Measurements from ENCODE around the gene ACIN1. TPM values are rescaled to one million over a fixed set of nuclear protein-coding genes. Genes with fewer than 3 reads are reported as not detected.

Gene ACIN1
- total and polyA plus RNA-seq, 2 experiments from 2014 or later: 76.1 to 172 TPM

DNA sequence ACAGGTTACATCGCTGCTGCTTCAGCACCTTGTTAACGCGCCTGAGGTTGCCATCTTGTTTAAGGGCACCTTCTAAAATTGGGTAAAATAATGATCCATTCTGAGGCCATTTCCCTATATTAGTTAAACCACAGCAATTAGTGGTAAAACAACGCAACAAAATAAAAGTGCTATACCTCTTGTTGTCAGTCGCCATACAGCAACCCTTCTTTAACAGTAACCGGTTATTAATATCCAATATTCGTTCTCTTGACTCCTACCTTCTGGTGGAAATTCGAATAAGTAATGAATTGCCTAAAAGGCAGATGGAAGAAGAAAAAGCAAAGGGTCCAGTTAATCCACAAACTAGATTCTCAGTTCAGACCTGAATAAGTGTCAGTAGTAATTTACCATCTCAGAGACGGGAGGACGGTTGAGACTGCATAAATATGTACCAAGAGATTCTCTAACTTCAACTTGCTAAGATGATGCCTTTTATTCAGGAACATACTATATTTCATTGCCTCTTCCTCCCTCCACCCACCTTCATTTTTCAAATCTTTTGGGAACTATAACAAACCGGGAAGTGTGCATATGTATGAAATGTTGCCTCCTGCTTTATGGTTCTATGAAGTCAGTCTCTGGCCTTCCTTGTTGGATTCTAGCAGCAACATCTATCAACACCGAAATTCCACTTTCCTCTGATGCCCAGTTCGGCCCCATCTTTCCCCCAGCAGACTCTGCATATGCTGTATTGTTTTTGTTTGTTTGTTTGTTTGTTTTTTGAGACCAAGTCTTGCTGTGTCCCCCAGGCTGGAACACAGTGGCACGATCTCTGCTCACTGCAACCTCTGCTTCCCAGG lies 59.4 kb downstream of the ACIN1 start:
- no peaks in the 10 kb centered on the region for H3K27me3 ChIP-seq (ENCODE audit: insufficient read depth)
- Mint-ChIP-seq H3K27me3 (ENCODE audit: insufficient read depth, low read depth, poor library complexity) (no peaks in the 10 kb centered on the region), H3K4me3 (peak overlapping the region; percentile 95), H3K27ac (peak overlapping the region; percentile 100), H3K4me1 (peaks cover 17% of the 10 kb centered on the region), H3K9me3 (no peaks in the 10 kb centered on the region), H3K36me3 (ENCODE audit: low read depth) (peaks cover 38% of the 10 kb centered on the region)
- H3K79me2 ChIP-seq (replicated peaks; ENCODE audit: insufficient read depth): peaks cover 39% of the 10 kb centered on the region
- peak overlapping the region; percentile 60 for H3K27ac ChIP-seq (ENCODE audit: low read depth)
- DNase-seq (ENCODE audit: low spot score) (no peak), ATAC-seq (no peak)
- H3F3A ChIP-seq (replicated peaks; ENCODE audit: low read depth): peaks cover 4% of the 10 kb centered on the region; the same call in 1 of the 2 replicates
- peaks cover 10% of the 10 kb centered on the region for H3K4me1 ChIP-seq (ENCODE audit: insufficient read depth)
- H4K20me1 ChIP-seq (replicated peaks; ENCODE audit: insufficient read depth): no peaks in the 10 kb centered on the region
- H3K36me3 ChIP-seq (ENCODE audit: insufficient read depth): peaks cover 27% of the 10 kb centered on the region
- peak overlapping the region; percentile 7 for H2AFZ ChIP-seq
- TF ChIP-seq POLR2AphosphoS5 (IDR thresholded peaks at IDR 0.05; ENCODE audit: low read depth) (no peak), JUNB (IDR thresholded peaks at IDR 0.05; ENCODE audit: unreplicated experiment) (no peak), NANOG (IDR thresholded peaks at IDR 0.05; ENCODE audit: borderline replicate concordance) (no peak), STAT1 (IDR thresholded peaks at IDR 0.05; ENCODE audit: unreplicated experiment) (no peak), EZH2 (IDR thresholded peaks at IDR 0.05; ENCODE audit: low read depth, unreplicated experiment) (no peak), ZNF331 (CRISPR knock-in tag; IDR thresholded peaks at IDR 0.05; ENCODE audit: low read depth) (no peak), EZH2phosphoT487 (IDR thresholded peaks at IDR 0.05; ENCODE audit: unreplicated experiment) (no peak), ZNF114 (CRISPR knock-in tag; IDR thresholded peaks at IDR 0.05) (no peak), CREB1 (CRISPR knock-in tag; IDR thresholded peaks at IDR 0.05; ENCODE audit: low read depth) (no peak)
- TF ChIP-seq, protein P1, sequence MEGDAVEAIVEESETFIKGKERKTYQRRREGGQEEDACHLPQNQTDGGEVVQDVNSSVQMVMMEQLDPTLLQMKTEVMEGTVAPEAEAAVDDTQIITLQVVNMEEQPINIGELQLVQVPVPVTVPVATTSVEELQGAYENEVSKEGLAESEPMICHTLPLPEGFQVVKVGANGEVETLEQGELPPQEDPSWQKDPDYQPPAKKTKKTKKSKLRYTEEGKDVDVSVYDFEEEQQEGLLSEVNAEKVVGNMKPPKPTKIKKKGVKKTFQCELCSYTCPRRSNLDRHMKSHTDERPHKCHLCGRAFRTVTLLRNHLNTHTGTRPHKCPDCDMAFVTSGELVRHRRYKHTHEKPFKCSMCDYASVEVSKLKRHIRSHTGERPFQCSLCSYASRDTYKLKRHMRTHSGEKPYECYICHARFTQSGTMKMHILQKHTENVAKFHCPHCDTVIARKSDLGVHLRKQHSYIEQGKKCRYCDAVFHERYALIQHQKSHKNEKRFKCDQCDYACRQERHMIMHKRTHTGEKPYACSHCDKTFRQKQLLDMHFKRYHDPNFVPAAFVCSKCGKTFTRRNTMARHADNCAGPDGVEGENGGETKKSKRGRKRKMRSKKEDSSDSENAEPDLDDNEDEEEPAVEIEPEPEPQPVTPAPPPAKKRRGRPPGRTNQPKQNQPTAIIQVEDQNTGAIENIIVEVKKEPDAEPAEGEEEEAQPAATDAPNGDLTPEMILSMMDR (conservative IDR thresholded peaks at IDR 0.05; ENCODE audit: low read depth in 2 of 2): no peak
- TF ChIP-seq, protein P2, sequence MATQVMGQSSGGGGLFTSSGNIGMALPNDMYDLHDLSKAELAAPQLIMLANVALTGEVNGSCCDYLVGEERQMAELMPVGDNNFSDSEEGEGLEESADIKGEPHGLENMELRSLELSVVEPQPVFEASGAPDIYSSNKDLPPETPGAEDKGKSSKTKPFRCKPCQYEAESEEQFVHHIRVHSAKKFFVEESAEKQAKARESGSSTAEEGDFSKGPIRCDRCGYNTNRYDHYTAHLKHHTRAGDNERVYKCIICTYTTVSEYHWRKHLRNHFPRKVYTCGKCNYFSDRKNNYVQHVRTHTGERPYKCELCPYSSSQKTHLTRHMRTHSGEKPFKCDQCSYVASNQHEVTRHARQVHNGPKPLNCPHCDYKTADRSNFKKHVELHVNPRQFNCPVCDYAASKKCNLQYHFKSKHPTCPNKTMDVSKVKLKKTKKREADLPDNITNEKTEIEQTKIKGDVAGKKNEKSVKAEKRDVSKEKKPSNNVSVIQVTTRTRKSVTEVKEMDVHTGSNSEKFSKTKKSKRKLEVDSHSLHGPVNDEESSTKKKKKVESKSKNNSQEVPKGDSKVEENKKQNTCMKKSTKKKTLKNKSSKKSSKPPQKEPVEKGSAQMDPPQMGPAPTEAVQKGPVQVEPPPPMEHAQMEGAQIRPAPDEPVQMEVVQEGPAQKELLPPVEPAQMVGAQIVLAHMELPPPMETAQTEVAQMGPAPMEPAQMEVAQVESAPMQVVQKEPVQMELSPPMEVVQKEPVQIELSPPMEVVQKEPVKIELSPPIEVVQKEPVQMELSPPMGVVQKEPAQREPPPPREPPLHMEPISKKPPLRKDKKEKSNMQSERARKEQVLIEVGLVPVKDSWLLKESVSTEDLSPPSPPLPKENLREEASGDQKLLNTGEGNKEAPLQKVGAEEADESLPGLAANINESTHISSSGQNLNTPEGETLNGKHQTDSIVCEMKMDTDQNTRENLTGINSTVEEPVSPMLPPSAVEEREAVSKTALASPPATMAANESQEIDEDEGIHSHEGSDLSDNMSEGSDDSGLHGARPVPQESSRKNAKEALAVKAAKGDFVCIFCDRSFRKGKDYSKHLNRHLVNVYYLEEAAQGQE (IDR thresholded peaks at IDR 0.05; ENCODE audit: unreplicated experiment): no peak
- TF ChIP-seq, protein P3, sequence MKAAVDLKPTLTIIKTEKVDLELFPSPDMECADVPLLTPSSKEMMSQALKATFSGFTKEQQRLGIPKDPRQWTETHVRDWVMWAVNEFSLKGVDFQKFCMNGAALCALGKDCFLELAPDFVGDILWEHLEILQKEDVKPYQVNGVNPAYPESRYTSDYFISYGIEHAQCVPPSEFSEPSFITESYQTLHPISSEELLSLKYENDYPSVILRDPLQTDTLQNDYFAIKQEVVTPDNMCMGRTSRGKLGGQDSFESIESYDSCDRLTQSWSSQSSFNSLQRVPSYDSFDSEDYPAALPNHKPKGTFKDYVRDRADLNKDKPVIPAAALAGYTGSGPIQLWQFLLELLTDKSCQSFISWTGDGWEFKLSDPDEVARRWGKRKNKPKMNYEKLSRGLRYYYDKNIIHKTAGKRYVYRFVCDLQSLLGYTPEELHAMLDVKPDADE (IDR thresholded peaks at IDR 0.05): no peak
- TF ChIP-seq, protein P4, sequence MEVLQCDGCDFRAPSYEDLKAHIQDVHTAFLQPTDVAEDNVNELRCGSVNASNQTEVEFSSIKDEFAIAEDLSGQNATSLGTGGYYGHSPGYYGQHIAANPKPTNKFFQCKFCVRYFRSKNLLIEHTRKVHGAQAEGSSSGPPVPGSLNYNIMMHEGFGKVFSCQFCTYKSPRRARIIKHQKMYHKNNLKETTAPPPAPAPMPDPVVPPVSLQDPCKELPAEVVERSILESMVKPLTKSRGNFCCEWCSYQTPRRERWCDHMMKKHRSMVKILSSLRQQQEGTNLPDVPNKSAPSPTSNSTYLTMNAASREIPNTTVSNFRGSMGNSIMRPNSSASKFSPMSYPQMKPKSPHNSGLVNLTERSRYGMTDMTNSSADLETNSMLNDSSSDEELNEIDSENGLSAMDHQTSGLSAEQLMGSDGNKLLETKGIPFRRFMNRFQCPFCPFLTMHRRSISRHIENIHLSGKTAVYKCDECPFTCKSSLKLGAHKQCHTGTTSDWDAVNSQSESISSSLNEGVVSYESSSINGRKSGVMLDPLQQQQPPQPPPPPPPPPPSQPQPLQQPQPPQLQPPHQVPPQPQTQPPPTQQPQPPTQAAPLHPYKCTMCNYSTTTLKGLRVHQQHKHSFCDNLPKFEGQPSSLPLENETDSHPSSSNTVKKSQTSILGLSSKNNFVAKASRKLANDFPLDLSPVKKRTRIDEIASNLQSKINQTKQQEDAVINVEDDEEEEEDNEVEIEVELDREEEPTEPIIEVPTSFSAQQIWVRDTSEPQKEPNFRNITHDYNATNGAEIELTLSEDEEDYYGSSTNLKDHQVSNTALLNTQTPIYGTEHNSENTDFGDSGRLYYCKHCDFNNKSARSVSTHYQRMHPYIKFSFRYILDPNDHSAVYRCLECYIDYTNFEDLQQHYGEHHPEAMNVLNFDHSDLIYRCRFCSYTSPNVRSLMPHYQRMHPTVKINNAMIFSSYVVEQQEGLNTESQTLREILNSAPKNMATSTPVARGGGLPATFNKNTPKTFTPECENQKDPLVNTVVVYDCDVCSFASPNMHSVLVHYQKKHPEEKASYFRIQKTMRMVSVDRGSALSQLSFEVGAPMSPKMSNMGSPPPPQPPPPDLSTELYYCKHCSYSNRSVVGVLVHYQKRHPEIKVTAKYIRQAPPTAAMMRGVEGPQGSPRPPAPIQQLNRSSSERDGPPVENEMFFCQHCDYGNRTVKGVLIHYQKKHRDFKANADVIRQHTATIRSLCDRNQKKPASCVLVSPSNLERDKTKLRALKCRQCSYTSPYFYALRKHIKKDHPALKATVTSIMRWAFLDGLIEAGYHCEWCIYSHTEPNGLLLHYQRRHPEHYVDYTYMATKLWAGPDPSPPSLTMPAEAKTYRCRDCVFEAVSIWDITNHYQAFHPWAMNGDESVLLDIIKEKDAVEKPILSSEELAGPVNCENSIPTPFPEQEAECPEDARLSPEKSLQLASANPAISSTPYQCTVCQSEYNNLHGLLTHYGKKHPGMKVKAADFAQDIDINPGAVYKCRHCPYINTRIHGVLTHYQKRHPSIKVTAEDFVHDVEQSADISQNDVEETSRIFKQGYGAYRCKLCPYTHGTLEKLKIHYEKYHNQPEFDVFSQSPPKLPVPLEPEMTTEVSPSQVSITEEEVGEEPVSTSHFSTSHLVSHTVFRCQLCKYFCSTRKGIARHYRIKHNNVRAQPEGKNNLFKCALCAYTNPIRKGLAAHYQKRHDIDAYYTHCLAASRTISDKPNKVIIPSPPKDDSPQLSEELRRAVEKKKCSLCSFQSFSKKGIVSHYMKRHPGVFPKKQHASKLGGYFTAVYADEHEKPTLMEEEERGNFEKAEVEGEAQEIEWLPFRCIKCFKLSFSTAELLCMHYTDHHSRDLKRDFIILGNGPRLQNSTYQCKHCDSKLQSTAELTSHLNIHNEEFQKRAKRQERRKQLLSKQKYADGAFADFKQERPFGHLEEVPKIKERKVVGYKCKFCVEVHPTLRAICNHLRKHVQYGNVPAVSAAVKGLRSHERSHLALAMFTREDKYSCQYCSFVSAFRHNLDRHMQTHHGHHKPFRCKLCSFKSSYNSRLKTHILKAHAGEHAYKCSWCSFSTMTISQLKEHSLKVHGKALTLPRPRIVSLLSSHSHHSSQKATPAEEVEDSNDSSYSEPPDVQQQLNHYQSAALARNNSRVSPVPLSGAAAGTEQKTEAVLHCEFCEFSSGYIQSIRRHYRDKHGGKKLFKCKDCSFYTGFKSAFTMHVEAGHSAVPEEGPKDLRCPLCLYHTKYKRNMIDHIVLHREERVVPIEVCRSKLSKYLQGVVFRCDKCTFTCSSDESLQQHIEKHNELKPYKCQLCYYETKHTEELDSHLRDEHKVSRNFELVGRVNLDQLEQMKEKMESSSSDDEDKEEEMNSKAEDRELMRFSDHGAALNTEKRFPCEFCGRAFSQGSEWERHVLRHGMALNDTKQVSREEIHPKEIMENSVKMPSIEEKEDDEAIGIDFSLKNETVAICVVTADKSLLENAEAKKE (CRISPR knock-in tag; IDR thresholded peaks at IDR 0.05): no peak
- H3K4me2 ChIP-seq: no peak overlapping the region; the same call in 1 of the 2 replicates
- peak overlapping the region; percentile 75; the same call in 1 of the 2 replicates for H3K4me3 ChIP-seq
- 0 out of 2 replicates have a peak, but pooled peaks cover 4% of the 10 kb centered on the region for H3K9me2 ChIP-seq (ENCODE audit: insufficient read depth)

Measured in GM23338 (cell line).